Cerebellar nuclear complex (tissue), 1 donor: Measurements from ENCODE around the gene NPHS1.

Experiments
- DNase-seq, 2 experiments: peaks; one replicate each; lab custom pipeline; 2025; lab: John Stamatoyannopoulos, UW

NPHS1 gene

GRCh38 chr19:35787227-35787799 lies 65.0 kb downstream of the NPHS1 start:
- DNase-seq, result no peak

GRCh38 chr19:35786299-35787160 lies 65.8 kb downstream of the NPHS1 start:
- DNase-seq, result no peak

GRCh38 chr19:35785339-35785627 lies 67.0 kb downstream of the NPHS1 start:
- DNase-seq, result no peak

- no peak for DNase-seq
These were observed 67.6 kb downstream of the NPHS1 start for GRCh38 chr19:35784503-35785338.

- no peak for DNase-seq
These were observed 68.6 kb downstream of the NPHS1 start for GRCh38 chr19:35783469-35784434.

- DNase-seq, result no peak
These were observed 69.7 kb downstream of the NPHS1 start for GRCh38 chr19:35782589-35782988.

- DNase-seq, result no peak
These were observed 70.7 kb downstream of the NPHS1 start for GRCh38 chr19:35781650-35782049.

- DNase-seq, result no peak
These were observed 71.6 kb downstream of the NPHS1 start for GRCh38 chr19:35780717-35781116.

- DNase-seq, result no peak
These were observed 72.2 kb downstream of the NPHS1 start for GRCh38 chr19:35780058-35780457.

GRCh38 chr19:35779033-35779432 lies 73.3 kb downstream of the NPHS1 start:
- DNase-seq, result no peak

GRCh38 chr19:35777961-35778360 lies 74.3 kb downstream of the NPHS1 start:
- DNase-seq, result no peak

GRCh38 chr19:35777086-35777841 lies 75.0 kb downstream of the NPHS1 start:
- DNase-seq, result no peak

- DNase-seq, result peak in 1 of 2 experiments; percentile 8
These were observed 76.1 kb downstream of the NPHS1 start for GRCh38 chr19:35776102-35776788.
